ENCODE measurements around the gene MOXD1.
"Not testable (repeated sequence)": the region's sequence is repeated elsewhere in the genome, so short reads cannot be mapped to it uniquely, and the experiment has no call there.

Gene MOXD1

GRCh38 chr6:132314432-132314831 lies 86.8 kb downstream of the MOXD1 start:
- Histone ChIP-seq H3K9me3 (ENCODE audit: control insufficient read depth, insufficient read depth, low read length) (no peaks in the 10 kb centered on the region), H3K27ac (ENCODE audit: low read length) (no peak overlapping the region), H3K27me3 (ENCODE audit: control insufficient read depth, insufficient read depth, low read length) (no peaks in the 10 kb centered on the region), H3K36me3 (ENCODE audit: control insufficient read depth, insufficient read depth, low read length) (no peaks in the 10 kb centered on the region), H3K4me3 (ENCODE audit: low read length) (no peak overlapping the region), H3K4me1 (ENCODE audit: control insufficient read depth, insufficient read depth, low read length) (no peaks in the 10 kb centered on the region)
- no CpG with 5 or more reads among the region's 3 CpGs for WGBS (ENCODE audit: insufficient coverage, insufficient read length)
- DNase-seq (ENCODE audit: low read depth, low spot score), result no peak

GRCh38 chr6:132310921-132311320 lies 90.4 kb downstream of the MOXD1 start:
- no peaks in the 10 kb centered on the region for H3K27me3 ChIP-seq (ENCODE audit: control insufficient read depth, insufficient read depth, low read length)
- H3K9me3 ChIP-seq (ENCODE audit: control insufficient read depth, insufficient read depth, low read length), result no peaks in the 10 kb centered on the region
- H3K36me3 ChIP-seq (ENCODE audit: control insufficient read depth, insufficient read depth, low read length), result no peaks in the 10 kb centered on the region
- H3K27ac ChIP-seq (ENCODE audit: low read length), result no peak overlapping the region
- WGBS (ENCODE audit: insufficient coverage, insufficient read length), result no CpG with 5 or more reads among the region's 2 CpGs
- no peaks in the 10 kb centered on the region for H3K4me1 ChIP-seq (ENCODE audit: control insufficient read depth, insufficient read depth, low read length)
- H3K4me3 ChIP-seq (ENCODE audit: low read length), result no peak overlapping the region
- DNase-seq (ENCODE audit: low read depth, low spot score), result no peak

DNA sequence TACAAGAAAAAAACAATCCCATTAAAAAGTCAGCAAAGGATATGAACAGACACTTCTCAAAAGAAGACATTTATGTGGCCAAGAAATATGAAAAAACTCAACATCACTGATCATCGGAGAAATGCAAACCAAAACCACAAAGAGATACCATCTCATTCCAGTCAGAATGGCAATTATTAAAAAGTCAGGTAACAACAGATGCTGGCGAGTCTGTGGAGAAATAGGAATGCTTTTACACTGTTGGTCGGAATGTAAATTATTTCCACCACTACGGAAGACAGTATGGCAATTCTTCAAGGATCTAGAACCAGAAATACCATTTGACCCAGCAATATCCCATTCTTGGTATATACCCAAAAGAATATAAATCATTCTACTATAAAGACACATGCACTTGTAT lies 91.1 kb downstream of the MOXD1 start:
- DNase-seq (ENCODE audit: low read depth, low spot score); H3K27me3 ChIP-seq (ENCODE audit: control insufficient read depth, insufficient read depth, low read length); H3K27ac ChIP-seq (ENCODE audit: low read length); H3K4me1 ChIP-seq (ENCODE audit: control insufficient read depth, insufficient read depth, low read length); H3K4me3 ChIP-seq (ENCODE audit: low read length); H3K9me3 ChIP-seq (ENCODE audit: control insufficient read depth, insufficient read depth, low read length); H3K36me3 ChIP-seq (ENCODE audit: control insufficient read depth, insufficient read depth, low read length): not testable (repeated sequence)
- WGBS (ENCODE audit: insufficient coverage, insufficient read length), result no CpG with 5 or more reads among the region's 4 CpGs

- Histone ChIP-seq H3K36me3 (ENCODE audit: control insufficient read depth, insufficient read depth, low read length) (no peaks in the 10 kb centered on the region), H3K9me3 (ENCODE audit: control insufficient read depth, insufficient read depth, low read length) (no peaks in the 10 kb centered on the region), H3K27ac (ENCODE audit: low read length) (no peak overlapping the region), H3K4me3 (ENCODE audit: low read length) (no peak overlapping the region), H3K27me3 (ENCODE audit: control insufficient read depth, insufficient read depth, low read length) (no peaks in the 10 kb centered on the region), H3K4me1 (ENCODE audit: control insufficient read depth, insufficient read depth, low read length) (no peaks in the 10 kb centered on the region)
- no CpG with 5 or more reads among the region's 6 CpGs for WGBS (ENCODE audit: insufficient coverage, insufficient read length)
- DNase-seq (ENCODE audit: low read depth, low spot score), result no peak
Measured at GRCh38 chr6:132304891-132305305, 96.4 kb downstream of the MOXD1 start.

DNA sequence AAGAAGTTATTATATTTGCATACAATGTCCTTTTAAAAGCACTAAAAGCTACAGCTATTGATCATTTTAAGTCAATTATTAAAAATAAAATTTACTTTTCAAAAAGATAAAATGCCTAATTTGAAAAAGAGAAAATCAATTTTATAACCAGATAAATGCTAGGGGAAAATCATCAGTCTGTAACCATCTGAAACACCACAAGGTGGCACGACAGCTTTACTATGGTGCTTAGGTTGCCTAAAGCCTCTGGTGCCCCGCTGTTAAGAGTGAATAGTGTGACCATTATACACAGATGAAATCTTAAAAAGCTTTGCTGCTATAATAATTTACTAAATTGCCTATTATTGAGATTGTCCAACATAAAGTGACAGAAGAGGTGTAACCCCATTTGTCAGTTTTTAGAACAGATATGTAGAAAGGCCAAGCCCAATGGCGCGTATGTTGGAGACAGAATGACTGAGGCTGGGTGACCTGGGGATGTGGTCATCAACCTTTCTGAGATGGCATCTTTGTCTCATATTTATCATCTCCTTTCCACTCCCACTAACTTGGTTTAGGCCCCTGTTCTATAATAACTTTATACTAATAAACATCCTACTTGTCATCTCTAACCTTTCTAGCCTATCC lies 100.8 kb downstream of the MOXD1 start:
- H3K4me1 ChIP-seq (ENCODE audit: control insufficient read depth, insufficient read depth, low read length), result no peaks in the 10 kb centered on the region
- no peaks in the 10 kb centered on the region for H3K36me3 ChIP-seq (ENCODE audit: control insufficient read depth, insufficient read depth, low read length)
- DNase-seq (ENCODE audit: low read depth, low spot score), result peak; percentile 11
- H3K4me3 ChIP-seq (ENCODE audit: low read length), result no peak overlapping the region
- no peak overlapping the region for H3K27ac ChIP-seq (ENCODE audit: low read length)
- no peaks in the 10 kb centered on the region for H3K9me3 ChIP-seq (ENCODE audit: control insufficient read depth, insufficient read depth, low read length)
- WGBS (ENCODE audit: insufficient coverage, insufficient read length), result no CpG with 5 or more reads among the region's 4 CpGs
- no peaks in the 10 kb centered on the region for H3K27me3 ChIP-seq (ENCODE audit: control insufficient read depth, insufficient read depth, low read length)

DNA sequence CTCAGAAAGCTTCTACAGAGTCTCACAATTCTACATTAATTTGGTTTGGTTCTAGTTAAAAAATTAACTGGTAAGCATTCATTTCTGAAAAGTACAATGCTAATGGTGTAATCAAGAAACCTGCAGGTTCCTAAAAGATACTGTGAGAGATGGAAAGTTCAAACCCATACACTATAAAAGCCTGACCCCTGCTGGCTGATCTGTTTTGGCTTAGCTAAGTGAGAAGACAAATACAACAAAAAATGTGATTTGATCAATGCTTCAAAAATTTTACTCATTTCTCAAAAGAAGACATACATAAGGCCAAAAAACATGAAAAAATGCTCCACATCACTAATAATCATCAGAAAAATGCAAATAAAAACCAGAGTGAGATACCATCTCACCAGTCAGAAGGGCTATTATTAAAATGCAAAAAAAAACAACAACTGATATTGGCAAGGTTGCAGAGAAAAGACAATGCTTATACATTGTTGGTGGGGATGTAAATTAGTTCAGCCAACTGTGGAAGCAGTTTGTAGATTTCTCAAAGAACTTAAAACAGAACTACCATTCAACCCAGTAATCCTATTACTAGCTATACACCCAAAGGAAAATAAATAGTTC lies 102.8 kb downstream of the MOXD1 start:
- H3K27ac ChIP-seq (ENCODE audit: low read length), result no peak overlapping the region
- no peaks in the 10 kb centered on the region for H3K36me3 ChIP-seq (ENCODE audit: control insufficient read depth, insufficient read depth, low read length)
- no peaks in the 10 kb centered on the region for H3K4me1 ChIP-seq (ENCODE audit: control insufficient read depth, insufficient read depth, low read length)
- H3K9me3 ChIP-seq (ENCODE audit: control insufficient read depth, insufficient read depth, low read length), result no peaks in the 10 kb centered on the region
- H3K27me3 ChIP-seq (ENCODE audit: control insufficient read depth, insufficient read depth, low read length), result no peaks in the 10 kb centered on the region
- DNase-seq (ENCODE audit: low read depth, low spot score), result peak; percentile 29
- H3K4me3 ChIP-seq (ENCODE audit: low read length), result no peak overlapping the region

- H3K4me1 ChIP-seq (ENCODE audit: control insufficient read depth, insufficient read depth, low read length), result peaks cover 1% of the 10 kb centered on the region; the same call in 1 of the 2 replicates
- DNase-seq (ENCODE audit: low read depth, low spot score), result no peak
- H3K27ac ChIP-seq (ENCODE audit: low read length), result no peak overlapping the region
- H3K27me3 ChIP-seq (ENCODE audit: control insufficient read depth, insufficient read depth, low read length), result no peaks in the 10 kb centered on the region
- no peak overlapping the region for H3K4me3 ChIP-seq (ENCODE audit: low read length)
- H3K9me3 ChIP-seq (ENCODE audit: control insufficient read depth, insufficient read depth, low read length), result no peaks in the 10 kb centered on the region
- WGBS (ENCODE audit: insufficient coverage, insufficient read length), result no CpG with 5 or more reads among the region's 3 CpGs
- H3K36me3 ChIP-seq (ENCODE audit: control insufficient read depth, insufficient read depth, low read length), result no peaks in the 10 kb centered on the region
Measured at GRCh38 chr6:132289756-132290155, 111.5 kb downstream of the MOXD1 start.

GRCh38 chr6:132287101-132287500 lies 114.2 kb downstream of the MOXD1 start:
- no peaks in the 10 kb centered on the region for H3K9me3 ChIP-seq (ENCODE audit: control insufficient read depth, insufficient read depth, low read length)
- H3K27ac ChIP-seq (ENCODE audit: low read length), result no peak overlapping the region
- no peak for DNase-seq (ENCODE audit: low read depth, low spot score)
- WGBS (ENCODE audit: insufficient coverage, insufficient read length), result no CpG with 5 or more reads among the region's 1 CpG
- no peak overlapping the region for H3K4me3 ChIP-seq (ENCODE audit: low read length)
- H3K36me3 ChIP-seq (ENCODE audit: control insufficient read depth, insufficient read depth, low read length), result no peaks in the 10 kb centered on the region
- peaks cover 1% of the 10 kb centered on the region; the same call in 1 of the 2 replicates for H3K4me1 ChIP-seq (ENCODE audit: control insufficient read depth, insufficient read depth, low read length)
- H3K27me3 ChIP-seq (ENCODE audit: control insufficient read depth, insufficient read depth, low read length), result no peaks in the 10 kb centered on the region

- Histone ChIP-seq H3K27me3 (ENCODE audit: control insufficient read depth, insufficient read depth, low read length) (no peaks in the 10 kb centered on the region), H3K27ac (ENCODE audit: low read length) (no peak overlapping the region), H3K36me3 (ENCODE audit: control insufficient read depth, insufficient read depth, low read length) (no peaks in the 10 kb centered on the region), H3K9me3 (ENCODE audit: control insufficient read depth, insufficient read depth, low read length) (no peaks in the 10 kb centered on the region), H3K4me3 (ENCODE audit: low read length) (no peak overlapping the region), H3K4me1 (ENCODE audit: control insufficient read depth, insufficient read depth, low read length) (peaks cover 1% of the 10 kb centered on the region; the same call in 1 of the 2 replicates)
- WGBS (ENCODE audit: insufficient coverage, insufficient read length), result no CpG with 5 or more reads among the region's 5 CpGs
- no peak for DNase-seq (ENCODE audit: low read depth, low spot score)
Measured at GRCh38 chr6:132286298-132287019, 114.8 kb downstream of the MOXD1 start.

DNA sequence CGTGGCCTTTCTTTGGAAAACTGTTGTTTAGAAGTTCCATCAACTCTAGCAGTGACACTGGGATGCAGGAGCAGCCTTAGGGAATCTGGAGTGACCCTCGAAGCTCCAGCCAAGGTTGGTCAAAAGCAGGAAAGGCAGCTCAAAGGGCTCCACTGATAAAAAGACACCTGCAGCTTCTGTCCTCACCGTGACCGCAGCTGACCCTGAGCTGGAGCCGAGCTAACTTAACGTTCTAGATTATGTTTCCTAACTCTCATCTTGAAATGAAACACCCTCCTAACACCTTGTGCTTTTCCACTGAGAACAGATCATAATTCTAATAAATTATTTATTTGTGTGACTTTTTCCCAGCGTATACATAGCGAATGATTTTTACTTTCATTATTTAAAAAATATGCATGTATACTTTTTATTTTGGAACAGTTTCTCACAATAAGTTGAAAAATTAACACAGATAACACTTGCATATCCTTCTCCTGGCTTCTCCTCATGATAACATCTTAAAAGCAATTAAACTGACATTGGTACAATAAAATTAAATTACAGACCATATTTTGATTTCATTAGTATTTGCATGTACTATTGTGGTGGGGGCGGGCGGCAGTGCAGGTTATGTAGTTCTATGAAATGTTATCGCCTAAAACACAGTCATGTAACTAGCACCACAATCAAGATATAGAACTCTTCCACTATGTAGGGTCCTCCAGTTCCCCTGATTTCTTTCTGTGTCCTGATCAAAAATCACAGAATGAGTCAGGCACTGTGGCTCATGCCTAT lies 116.1 kb downstream of the MOXD1 start:
- DNase-seq (ENCODE audit: low read depth, low spot score), result no peak
- Histone ChIP-seq H3K27me3 (ENCODE audit: control insufficient read depth, insufficient read depth, low read length) (no peaks in the 10 kb centered on the region), H3K4me3 (ENCODE audit: low read length) (no peak overlapping the region), H3K9me3 (ENCODE audit: control insufficient read depth, insufficient read depth, low read length) (no peaks in the 10 kb centered on the region), H3K36me3 (ENCODE audit: control insufficient read depth, insufficient read depth, low read length) (no peaks in the 10 kb centered on the region), H3K4me1 (ENCODE audit: control insufficient read depth, insufficient read depth, low read length) (peaks cover 1% of the 10 kb centered on the region; the same call in 1 of the 2 replicates), H3K27ac (ENCODE audit: low read length) (no peak overlapping the region)
- no CpG with 5 or more reads among the region's 11 CpGs for WGBS (ENCODE audit: insufficient coverage, insufficient read length)
